ENCODE measurements around the gene ATOH8.
"Not testable (repeated sequence)": the region's sequence is repeated elsewhere in the genome, so short reads cannot be mapped to it uniquely, and the experiment has no call there.

Gene ATOH8

GRCh38 chr2:85806358-85807118 is 52.7 kb downstream of the ATOH8 start:
- no peak for DNase-seq

GRCh38 chr2:85807756-85808155 is 54.0 kb downstream of the ATOH8 start:
- no peak for DNase-seq

- DNase-seq: no peak
Observed at GRCh38 chr2:85810371-85811179, 56.8 kb downstream of the ATOH8 start.

GRCh38 chr2:85811180-85812093 is 57.6 kb downstream of the ATOH8 start:
- DNase-seq: no peak

GRCh38 chr2:85812094-85812735 is 58.4 kb downstream of the ATOH8 start:
- no peak for DNase-seq

- no peak for DNase-seq
Observed at GRCh38 chr2:85813211-85813981, 59.6 kb downstream of the ATOH8 start.

- peak; percentile 81 for DNase-seq
Observed at GRCh38 chr2:85813982-85814801, 60.4 kb downstream of the ATOH8 start.

- DNase-seq: no peak
Observed at GRCh38 chr2:85814802-85815550, 61.2 kb downstream of the ATOH8 start.

GRCh38 chr2:85819811-85820510 is 66.2 kb downstream of the ATOH8 start:
- no peak for DNase-seq

- no peak for DNase-seq
Observed at GRCh38 chr2:85822766-85823165, 69.0 kb downstream of the ATOH8 start.

- no peak for DNase-seq
Observed at GRCh38 chr2:85823951-85824350, 70.2 kb downstream of the ATOH8 start.

GRCh38 chr2:85826990-85827878 is 73.4 kb downstream of the ATOH8 start:
- DNase-seq: peak; percentile 83

GRCh38 chr2:85827879-85828569 is 74.2 kb downstream of the ATOH8 start:
- DNase-seq: no peak

GRCh38 chr2:85828725-85829124 is 74.9 kb downstream of the ATOH8 start:
- DNase-seq: no peak

- not testable (repeated sequence) for DNase-seq
Observed at GRCh38 chr2:85829394-85829793, 75.6 kb downstream of the ATOH8 start.

GRCh38 chr2:85830645-85831044 is 76.9 kb downstream of the ATOH8 start:
- DNase-seq: no peak

GRCh38 chr2:85831735-85832134 is 77.9 kb downstream of the ATOH8 start:
- no peak for DNase-seq

- no peak for DNase-seq
Observed at GRCh38 chr2:85834466-85834865, 80.7 kb downstream of the ATOH8 start.

Data from NCI-H1694 (cell line).